Right ventricle myocardium superior (tissue), 1 donor: Measurements from ENCODE around the gene NDOR1. TPM values are rescaled to one million over a fixed set of nuclear protein-coding genes. Genes with fewer than 3 reads are reported as not detected.

ENCODE experiments used
- ATAC-seq: fragments of 200-7000 bp; cut with Tn5 transposase; one replicate; pipeline ENCODE4 v1.9.1; 2020; ENCODE audit warnings: mild to moderate bottlenecking; ENCODE audit not compliant: poor library complexity
- DNase-seq: peaks from one replicate; pipeline ENCODE4 v3.0.0-alpha.2; 2020
- intact Hi-C: fragments of 100-400 bp; cut with DNase I; formaldehyde crosslinking; loops from one replicate; pipeline ENCODE4 v1.11.2; 2022
- total RNA-seq: library from RNA; stranded (reverse); fragmentation: NEBNext Ultra II Directional; extraction: Animal tissue kit (Norgen Biotek cat#: 25700); gene quantifications from one replicate; pipeline ENCODE4 v1.2.1, GENCODE V29; 2021
- donor health status: DM: no; HTN: yes; CAD: no; lungs with severe emphysema.

Gene NDOR1
- total RNA-seq, 1 donor from 2014 or later, result 5.5 TPM

GRCh38 chr9:137213160-137214060 is 7.9 kb downstream of the NDOR1 start:
- no peak for ATAC-seq
- intact Hi-C loops, result no loop called here
- DNase-seq, result no peak

- intact Hi-C loops, result no loop called here
- DNase-seq (no peak), ATAC-seq (no peak)
These were observed 9.1 kb downstream of the NDOR1 start for GRCh38 chr9:137214620-137215019.

GRCh38 chr9:137215196-137215986 is 9.9 kb downstream of the NDOR1 start:
- intact Hi-C loops, result no loop called here
- DNase-seq (no peak), ATAC-seq (no peak)

GRCh38 chr9:137216188-137216965 is 10.9 kb downstream of the NDOR1 start:
- no peak for DNase-seq
- ATAC-seq, result no peak
- intact Hi-C loops, result no loop called here

- ATAC-seq (peak; percentile 55), DNase-seq (peak; percentile 79)
- intact Hi-C loops, result no loop called here
These were observed 12.0 kb downstream of the NDOR1 start for GRCh38 chr9:137217276-137218211.

- ATAC-seq, result no peak
- no peak for DNase-seq
- intact Hi-C loops, result no loop called here
These were observed 12.8 kb downstream of the NDOR1 start for GRCh38 chr9:137218212-137218753.

GRCh38 chr9:137218754-137219271 is 13.3 kb downstream of the NDOR1 start:
- DNase-seq, result no peak
- intact Hi-C loops, result no loop called here
- ATAC-seq, result peak; percentile 2

- intact Hi-C loops, result no loop called here
- DNase-seq, result no peak
- no peak for ATAC-seq
These were observed 14.3 kb downstream of the NDOR1 start for GRCh38 chr9:137219757-137220316.

- DNase-seq, result no peak
- no peak for ATAC-seq
These were observed 15.0 kb downstream of the NDOR1 start for GRCh38 chr9:137220317-137221094.

GRCh38 chr9:137221095-137221505 is 15.6 kb downstream of the NDOR1 start:
- DNase-seq (no peak), ATAC-seq (no peak)
- intact Hi-C loops, result no loop called here

More at GRCh38 chr9:137220317-137221094, 15.0 kb downstream of the NDOR1 start:
- intact Hi-C loops, result no loop called here

- no peak for DNase-seq
- intact Hi-C loops, result no loop called here
- no peak for ATAC-seq
These were observed 16.1 kb downstream of the NDOR1 start for GRCh38 chr9:137221506-137222111.

- ATAC-seq (peak; percentile 4), DNase-seq (no peak)
- intact Hi-C loops, result no loop called here
These were observed 16.9 kb downstream of the NDOR1 start, which contains the start of gene RNF208 for GRCh38 chr9:137222190-137223077. TSS of gene RNF208 (minus strand) at chr9:137222240. CDS start at chr9:137221212, 1,028 bp downstream.

- ATAC-seq, result peak; percentile 93
- peak; percentile 98 for DNase-seq
- intact Hi-C loops, result no loop called here
These were observed 17.8 kb downstream of the NDOR1 start for GRCh38 chr9:137223078-137223970.
